HFF-Myc (cell line): Measurements from ENCODE around the gene LAMA4.

Experiments
- DNase-seq: peaks from one replicate; pipeline ENCODE4 v3.0.0-alpha.2; 2011; ENCODE audit warnings: low read depth; ENCODE audit errors: extremely low read depth
- H3K4me3 ChIP-seq: replicated peaks from 2 replicates; pipeline ENCODE4 v1.5.1; 2011; ENCODE audit warnings: low read depth, mild to moderate bottlenecking, control low read depth, low read length
- CTCF ChIP-seq: IDR thresholded peaks from 2 replicates; pipeline ENCODE4 v1.5.1; 2012; ENCODE audit warnings: mild to moderate bottlenecking, low read depth, low read length, control low read depth; ENCODE audit errors: missing control alignments

The LAMA4 gene

GRCh38 chr6:112190164-112190563 lies 64.2 kb downstream of the LAMA4 start:
- TF ChIP-seq CTCF = no peak
- DNase-seq = no peak
- no peak overlapping the region for H3K4me3 ChIP-seq

GRCh38 chr6:112189494-112189893 lies 64.9 kb downstream of the LAMA4 start:
- no peak overlapping the region for H3K4me3 ChIP-seq
- DNase-seq = no peak
- no peak for TF ChIP-seq CTCF

- no peak for TF ChIP-seq CTCF
- H3K4me3 ChIP-seq = no peak overlapping the region
- DNase-seq = peak; percentile 77
Measured at GRCh38 chr6:112188906-112189305, 65.5 kb downstream of the LAMA4 start.

GRCh38 chr6:112187736-112188135 lies 66.6 kb downstream of the LAMA4 start:
- no peak for DNase-seq
- TF ChIP-seq CTCF = no peak
- no peak overlapping the region for H3K4me3 ChIP-seq

- DNase-seq = no peak
- H3K4me3 ChIP-seq = no peak overlapping the region
- TF ChIP-seq CTCF = no peak
Measured at GRCh38 chr6:112184951-112185350, 69.4 kb downstream of the LAMA4 start.

- TF ChIP-seq CTCF = no peak
- no peak for DNase-seq
- H3K4me3 ChIP-seq = no peak overlapping the region
Measured at GRCh38 chr6:112183271-112183671, 71.1 kb downstream of the LAMA4 start.

GRCh38 chr6:112181130-112181529 lies 73.2 kb downstream of the LAMA4 start:
- TF ChIP-seq CTCF = no peak
- DNase-seq = no peak
- no peak overlapping the region for H3K4me3 ChIP-seq
